HEK293T (cell line): Measurements from ENCODE around the gene CCKAR.

Experiments used
- CTCF ChIA-PET: fragments of 350-600 bp; formaldehyde crosslinking; extraction: SDS; loops from one replicate; lab custom pipeline; 2021; ENCODE audit warnings: antibody characterized with exemption, inconsistent platforms; lab: Yijun Ruan, JAX
- POLR2A ChIA-PET: fragments of 350-600 bp; formaldehyde crosslinking; extraction: SDS; loops from one replicate; lab custom pipeline; 2020; ENCODE audit warnings: antibody characterized with exemption, inconsistent platforms; lab: Yijun Ruan, JAX
- DNase-seq: peaks from one replicate; pipeline ENCODE4 v3.0.0; 2012; ENCODE audit warnings: mixed read lengths; ENCODE audit errors: extremely low spot score
- ARNT ChIP-seq: fragments of 450-650 bp; IDR thresholded peaks from 2 replicates; pipeline ENCODE4 v1.6.1; 2017; ENCODE audit warnings: mild to moderate bottlenecking
- BHLHE40 ChIP-seq: fragments of 450-650 bp; IDR thresholded peaks from 2 replicates; pipeline ENCODE4 v1.6.1; 2016; ENCODE audit warnings: mild to moderate bottlenecking, moderate library complexity, borderline replicate concordance
- CTBP1 ChIP-seq: fragments of 450-650 bp; IDR thresholded peaks from 2 replicates; pipeline ENCODE4 v1.6.1; 2016; ENCODE audit warnings: borderline replicate concordance
- ELF4 ChIP-seq: fragments of 450-650 bp; IDR thresholded peaks from 2 replicates; pipeline ENCODE4 v1.6.1; 2017; ENCODE audit warnings: antibody characterized with exemption
- FOXA1 ChIP-seq: fragments of 450-650 bp; IDR thresholded peaks from 2 replicates; pipeline ENCODE4 v1.6.1; 2016; ENCODE audit warnings: mild to moderate bottlenecking
- FOXK2 ChIP-seq: fragments of 450-650 bp; IDR thresholded peaks from 2 replicates; pipeline ENCODE4 v1.6.1; 2016; ENCODE audit warnings: mild to moderate bottlenecking
- FOXM1 ChIP-seq: fragments of 450-650 bp; IDR thresholded peaks from 2 replicates; pipeline ENCODE4 v1.6.1; 2017; ENCODE audit warnings: mild to moderate bottlenecking, borderline replicate concordance
- HDGF ChIP-seq: fragments of 450-650 bp; IDR thresholded peaks from 2 replicates; pipeline ENCODE4 v1.6.1; 2017; ENCODE audit warnings: antibody characterized with exemption, borderline replicate concordance
- L3MBTL2 ChIP-seq: fragments of 450-650 bp; conservative IDR thresholded peaks from 2 replicates; pipeline ENCODE4 v1.6.1; 2016; ENCODE audit warnings: mild to moderate bottlenecking
- LEF1 ChIP-seq: fragments of 450-650 bp; IDR thresholded peaks from 2 replicates; pipeline ENCODE4 v1.6.1; 2017; ENCODE audit warnings: mild to moderate bottlenecking, borderline replicate concordance
- NFRKB ChIP-seq: fragments of 450-650 bp; IDR thresholded peaks from 2 replicates; pipeline ENCODE4 v1.6.1; 2016; ENCODE audit warnings: mild to moderate bottlenecking, moderate library complexity
- SP1 ChIP-seq: fragments of 450-650 bp; IDR thresholded peaks from 2 replicates; pipeline ENCODE4 v1.6.1; 2017
- SUZ12 ChIP-seq: fragments of 450-650 bp; IDR thresholded peaks from 2 replicates; pipeline ENCODE4 v1.6.1; 2016; ENCODE audit warnings: mild to moderate bottlenecking
- TARDBP ChIP-seq: fragments of 450-650 bp; IDR thresholded peaks from 2 replicates; pipeline ENCODE4 v1.6.1; 2016
- ZNF384 ChIP-seq: fragments of 450-650 bp; IDR thresholded peaks from 2 replicates; pipeline ENCODE4 v1.6.1; 2016
- TF ChIP-seq, protein P1 (sequence below): fragments of 450-650 bp; IDR thresholded peaks from 2 replicates; pipeline ENCODE4 v1.6.1; 2016

Gene CCKAR

DNA sequence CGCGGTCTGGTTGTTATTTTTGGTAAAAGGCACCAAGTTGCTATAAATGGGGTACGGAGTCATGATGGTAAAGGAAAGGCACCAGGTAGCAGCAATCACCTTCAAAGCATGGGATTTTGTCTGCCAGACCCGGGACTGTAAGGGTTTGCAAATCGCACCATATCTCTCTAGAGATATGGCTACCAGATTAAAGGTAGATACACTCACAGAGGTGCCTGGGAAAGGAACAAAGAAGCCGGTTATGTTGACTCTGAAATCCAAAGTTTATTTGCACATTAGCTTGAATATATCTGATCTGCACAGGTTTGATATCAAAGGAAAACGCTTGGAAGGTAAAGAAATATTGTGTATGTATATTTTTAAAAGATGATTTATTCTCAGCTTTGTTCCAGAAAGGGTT, 4.6 kb downstream of the CCKAR start:
- CTCF ChIA-PET, result interaction anchor here (0.7 to 0.8 kb wide), 2 partner anchors 33 to 199 kb away, joined by 3 to 4 read pairs; no protein-coding TSS in a partner anchor
- no peak for DNase-seq

GRCh38 chr4:26484516-26484915, 5.8 kb downstream of the CCKAR start:
- POLR2A ChIA-PET, result interaction anchor here (1.3 kb wide), 1 partner anchor 100 kb away, joined by 6 read pairs; no protein-coding TSS in a partner anchor
- TF ChIP-seq LEF1, result no peak
- no peak for TF ChIP-seq FOXA1
- no peak for TF ChIP-seq ZNF384
- no peak for TF ChIP-seq FOXM1
- TF ChIP-seq SUZ12, result no peak
- TF ChIP-seq, protein P1, sequence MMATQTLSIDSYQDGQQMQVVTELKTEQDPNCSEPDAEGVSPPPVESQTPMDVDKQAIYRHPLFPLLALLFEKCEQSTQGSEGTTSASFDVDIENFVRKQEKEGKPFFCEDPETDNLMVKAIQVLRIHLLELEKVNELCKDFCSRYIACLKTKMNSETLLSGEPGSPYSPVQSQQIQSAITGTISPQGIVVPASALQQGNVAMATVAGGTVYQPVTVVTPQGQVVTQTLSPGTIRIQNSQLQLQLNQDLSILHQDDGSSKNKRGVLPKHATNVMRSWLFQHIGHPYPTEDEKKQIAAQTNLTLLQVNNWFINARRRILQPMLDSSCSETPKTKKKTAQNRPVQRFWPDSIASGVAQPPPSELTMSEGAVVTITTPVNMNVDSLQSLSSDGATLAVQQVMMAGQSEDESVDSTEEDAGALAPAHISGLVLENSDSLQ, result no peak
- no peak for TF ChIP-seq TARDBP
- no peak for TF ChIP-seq FOXK2
- no peak for TF ChIP-seq ARNT
- no peak for TF ChIP-seq HDGF
- no peak for TF ChIP-seq ELF4
- TF ChIP-seq CTBP1, result no peak
- TF ChIP-seq SP1, result no peak
- no peak for TF ChIP-seq L3MBTL2
- no peak for TF ChIP-seq BHLHE40
- no peak for TF ChIP-seq NFRKB
- CTCF ChIA-PET, result interaction anchor here (0.7 to 1.4 kb wide), 3 partner anchors 10 to 1038 kb away, joined by 3 to 4 read pairs (median 3); no protein-coding TSS in a partner anchor
- DNase-seq, result no peak

More for the DNA sequence above, 4.6 kb downstream of the CCKAR start:
- POLR2A ChIA-PET, result interaction anchor here (0.8 to 1.0 kb wide), 2 partner anchors 14 to 98 kb away, joined by 3 to 4 read pairs; partner anchors contain the start of gene TBC1D19
- TF ChIP-seq, protein P1, result no peak
- no peak for TF ChIP-seq FOXM1
- no peak for TF ChIP-seq SUZ12
- no peak for TF ChIP-seq NFRKB
- no peak for TF ChIP-seq ELF4
- TF ChIP-seq FOXA1, result no peak
- TF ChIP-seq HDGF, result no peak
- TF ChIP-seq SP1, result no peak
- TF ChIP-seq LEF1, result no peak
- TF ChIP-seq TARDBP, result no peak
- no peak for TF ChIP-seq FOXK2
- no peak for TF ChIP-seq ZNF384
- no peak for TF ChIP-seq BHLHE40
- TF ChIP-seq CTBP1, result no peak
- no peak for TF ChIP-seq ARNT

DNA sequence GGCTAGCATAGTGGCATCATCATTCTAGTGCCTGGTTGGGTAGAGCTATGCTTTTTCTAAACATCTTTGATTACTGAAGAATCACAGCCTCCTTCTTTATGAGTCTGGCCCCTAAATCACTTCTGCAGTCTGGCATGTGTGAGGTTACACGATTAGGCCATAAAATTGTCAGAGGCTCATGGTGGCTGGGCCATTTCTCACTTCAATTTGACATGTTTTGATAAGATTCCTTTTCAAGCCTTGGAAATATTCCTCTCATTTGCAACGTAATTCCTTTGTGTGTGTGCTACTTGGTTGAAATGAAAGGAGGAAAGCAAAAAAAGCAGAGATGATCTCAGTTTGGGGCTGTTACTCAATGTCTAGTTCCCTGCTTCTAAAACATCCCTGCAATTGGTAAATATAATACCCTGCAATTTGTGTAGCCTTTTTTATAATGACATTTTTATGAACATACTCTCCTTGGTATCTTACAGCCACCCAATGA, 6.2 kb downstream of the CCKAR start:
- POLR2A ChIA-PET, result interaction anchor here (1.3 kb wide), 1 partner anchor 101 kb away, joined by 6 read pairs; no protein-coding TSS in a partner anchor
- DNase-seq, result peak; percentile 38
- TF ChIP-seq ARNT (peak; percentile 96), BHLHE40 (no peak), CTBP1 (peak; percentile 90), LEF1 (peak; percentile 40; the same call in 1 of the 2 replicates)
- TF ChIP-seq, protein P1, result peak; percentile 97
- CTCF ChIA-PET, result interaction anchor here (1.2 to 1.4 kb wide), 2 partner anchors 9 to 25 kb away, joined by 3 to 4 read pairs; no protein-coding TSS in a partner anchor

DNA sequence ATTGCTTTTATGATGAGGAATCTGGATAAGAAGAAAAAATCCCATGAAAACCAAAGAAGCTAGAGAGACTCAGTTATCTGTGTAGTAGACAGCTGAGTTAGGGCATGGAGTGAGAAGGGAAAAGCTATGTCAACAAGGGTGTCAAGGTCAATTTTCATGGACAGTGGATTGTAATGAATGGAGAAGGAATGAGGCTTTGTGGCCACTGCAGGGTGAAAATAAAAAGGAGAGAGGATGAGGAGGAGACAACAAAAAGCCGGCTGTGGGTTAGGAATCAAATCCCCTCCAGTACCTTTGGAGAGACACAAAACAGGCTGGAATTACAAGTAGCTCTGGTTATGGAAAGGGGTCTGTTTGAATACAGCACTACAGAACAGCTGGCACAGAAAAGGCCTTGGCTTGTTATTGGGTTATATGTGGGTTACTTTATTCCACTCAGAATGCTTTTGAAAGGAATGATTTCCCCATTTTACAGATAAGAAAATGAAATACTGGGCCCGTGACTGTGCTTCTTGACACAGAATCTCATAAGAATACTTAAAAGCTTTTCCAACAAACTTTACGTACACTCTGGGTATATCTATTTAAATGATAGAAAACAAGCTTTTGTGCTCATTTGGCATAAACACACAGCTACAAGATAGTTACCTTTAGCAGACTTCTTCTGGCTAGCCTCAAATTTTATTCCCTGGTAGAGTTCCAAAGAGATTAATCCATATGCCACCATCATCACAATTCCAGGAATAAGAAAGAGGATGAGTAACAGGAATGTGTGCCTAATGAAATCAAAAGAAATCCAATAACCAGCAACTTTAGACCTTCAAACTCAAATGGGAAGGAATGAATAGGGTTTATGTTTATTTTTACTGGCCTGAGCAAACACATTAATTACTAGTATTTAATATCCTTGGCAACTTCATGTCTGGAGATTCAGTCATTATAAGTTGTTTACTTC, 7.5 kb downstream of the CCKAR start:
- ChIA-PET CTCF (interaction anchor here (0.6 to 1.2 kb wide), 3 partner anchors 8 to 83 kb away, joined by 3 to 4 read pairs (median 3); no protein-coding TSS in a partner anchor), POLR2A (interaction anchor here (1.3 to 1.4 kb wide), 2 partner anchors 102 to 162 kb away, joined by 3 to 6 read pairs; partner anchors contain the start of gene RBPJ)
- DNase-seq, result no peak
- TF ChIP-seq, protein P1, result no peak
- TF ChIP-seq SUZ12, result no peak
- no peak for TF ChIP-seq NFRKB
- no peak for TF ChIP-seq FOXM1
- no peak for TF ChIP-seq BHLHE40
- TF ChIP-seq L3MBTL2, result no peak
- TF ChIP-seq HDGF, result no peak
- TF ChIP-seq ARNT, result no peak
- no peak for TF ChIP-seq ELF4

- ChIA-PET POLR2A (interaction anchor here (1.6 kb wide), 1 partner anchor 106 kb away, joined by 4 read pairs; the partner anchor contains the start of gene TBC1D19), CTCF (interaction anchor here (0.6 kb wide), 1 partner anchor 532 kb away, joined by 3 read pairs; no protein-coding TSS in a partner anchor)
- DNase-seq, result no peak
- TF ChIP-seq L3MBTL2 (no peak), CTBP1 (no peak), LEF1 (no peak), FOXM1 (no peak), HDGF (no peak), SP1 (no peak), FOXK2 (no peak), BHLHE40 (no peak), SUZ12 (no peak), FOXA1 (no peak), ELF4 (no peak), NFRKB (no peak), ZNF384 (no peak)
- TF ChIP-seq, protein P1, result no peak
These were observed 12.0 kb downstream of the CCKAR start for GRCh38 chr4:26478330-26478729.
